ENCODE results near the gene TEX51.

Gene TEX51

GRCh38 chr2:126879348-126880298 lies 19.1 kb upstream of the TEX51 start:
- DNase-seq, result no peak

GRCh38 chr2:126880324-126880723 lies 18.4 kb upstream of the TEX51 start:
- no peak for DNase-seq

- DNase-seq, result no peak
These were observed 17.9 kb upstream of the TEX51 start for GRCh38 chr2:126880817-126881216.

- DNase-seq, result no peak
These were observed 17.1 kb upstream of the TEX51 start for GRCh38 chr2:126881591-126881990.

GRCh38 chr2:126882181-126882580 lies 16.5 kb upstream of the TEX51 start:
- no peak for DNase-seq

- DNase-seq, result no peak
These were observed 15.7 kb upstream of the TEX51 start for GRCh38 chr2:126882736-126883665.

GRCh38 chr2:126883666-126884040 lies 15.0 kb upstream of the TEX51 start:
- DNase-seq, result no peak

GRCh38 chr2:126884861-126885750 lies 13.6 kb upstream of the TEX51 start:
- no peak for DNase-seq

- no peak for DNase-seq
These were observed 12.9 kb upstream of the TEX51 start for GRCh38 chr2:126885751-126886210.

- DNase-seq, result no peak
These were observed 12.3 kb upstream of the TEX51 start for GRCh38 chr2:126886211-126886915.

GRCh38 chr2:126886916-126887280 lies 11.8 kb upstream of the TEX51 start:
- DNase-seq, result no peak

GRCh38 chr2:126887506-126887905 lies 11.2 kb upstream of the TEX51 start:
- DNase-seq, result no peak

GRCh38 chr2:126888046-126888445 lies 10.6 kb upstream of the TEX51 start:
- DNase-seq, result no peak

GRCh38 chr2:126889071-126889470 lies 9.6 kb upstream of the TEX51 start:
- DNase-seq, result no peak

- no peak for DNase-seq
These were observed 9.1 kb upstream of the TEX51 start for GRCh38 chr2:126889496-126890135.

GRCh38 chr2:126890136-126890510 lies 8.6 kb upstream of the TEX51 start:
- no peak for DNase-seq

- no peak for DNase-seq
These were observed 7.9 kb upstream of the TEX51 start for GRCh38 chr2:126890551-126891450.

GRCh38 chr2:126891681-126892500 lies 6.8 kb upstream of the TEX51 start:
- no peak for DNase-seq

- DNase-seq, result no peak
These were observed 5.5 kb upstream of the TEX51 start for GRCh38 chr2:126893153-126893552.

Measured in NCI-H345 (cell line).